SK-N-MC (cell line): ENCODE results near the gene RNF187.

Experiments used
- EZH2 ChIP-seq: fragments of 200-600 bp; sonication (generic); IDR thresholded peaks from one replicate; pipeline ENCODE4 v1.6.1; 2017; ENCODE audit warnings: antibody characterized with exemption
- FOXP2 ChIP-seq: optimal IDR thresholded peaks from 2 replicates; pipeline ENCODE3; 2011; ENCODE audit warnings: mild to moderate bottlenecking, moderate library complexity; ENCODE audit not compliant: insufficient read depth; ENCODE audit errors: extremely low read length, control extremely low read depth
- POLR2AphosphoS5 ChIP-seq: IDR thresholded peaks from 2 replicates; pipeline ENCODE4 v1.6.1; 2012; ENCODE audit warnings: mild to moderate bottlenecking, low read depth, low read length, borderline replicate concordance

DNA sequence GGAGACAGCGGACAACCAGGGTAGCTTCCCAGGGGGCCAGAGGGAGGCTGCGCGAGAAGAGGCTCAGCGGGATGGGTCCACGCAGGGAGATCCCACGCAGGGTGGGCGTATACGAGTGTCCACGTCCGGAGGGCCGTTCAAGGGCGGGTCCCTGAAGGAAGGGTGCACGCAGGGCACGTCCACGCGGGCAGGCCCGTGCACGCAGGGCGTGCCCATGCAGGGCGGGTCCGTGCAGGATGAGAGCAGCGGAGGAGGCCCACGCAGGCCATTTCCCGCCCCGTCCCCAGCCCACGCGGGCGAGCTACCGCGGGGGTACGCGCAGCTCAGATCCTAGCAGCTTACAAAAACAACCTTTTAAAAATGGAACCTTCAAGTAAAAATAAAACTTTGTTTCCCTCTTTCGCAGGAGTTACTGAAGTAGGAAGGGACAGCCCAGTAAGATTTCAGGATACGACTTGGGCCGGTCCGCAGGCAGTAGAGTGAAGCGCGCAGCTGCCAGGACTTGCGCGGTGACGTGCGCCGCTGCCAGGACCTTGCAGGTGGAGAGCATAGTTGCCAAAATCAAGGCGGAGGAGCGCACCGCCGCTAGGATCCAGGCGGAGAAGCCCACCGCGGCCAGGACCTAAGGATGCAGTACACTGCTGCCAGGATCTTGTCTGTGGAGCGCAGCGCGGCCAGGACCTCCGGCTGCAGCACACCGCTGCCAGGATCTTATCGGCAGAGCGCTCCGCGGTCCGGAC lies 416 bp upstream of the RNF187 start:
- TF ChIP-seq EZH2 (no peak), POLR2AphosphoS5 (peak; percentile 89), FOXP2 (peak; percentile 46)
